CD4-positive, alpha-beta memory T cell (primary cell): ENCODE results near the gene TULP1. TPM values are rescaled to one million over a fixed set of nuclear protein-coding genes. Genes with fewer than 3 reads are reported as not detected.
A peak's percentile ranks its signal among the peaks of the same experiment; 100 is the strongest.

ENCODE experiments used
- CTCF ChIA-PET: fragments of 350-600 bp; sonication (Branson Sonifier 250); formaldehyde crosslinking; loops from one replicate; lab custom pipeline; 2021; ENCODE audit warnings: inconsistent platforms; ENCODE audit not compliant: partially characterized antibody; lab: Charles Lee
- POLR2A ChIA-PET: fragments of 350-600 bp; sonication (Branson Sonifier 250); formaldehyde crosslinking; loops from one replicate; lab custom pipeline; 2021; ENCODE audit not compliant: partially characterized antibody; lab: Charles Lee
- DNase-seq, 5 donors: peaks; one replicate each; pipeline versions ENCODE4 v3.0.0 to v3.0.0-alpha.2; 2020 to 2022; ENCODE audit warnings: mixed read lengths in 1 of 5
- H3K27ac ChIP-seq: one replicate; pipeline ENCODE4 v1.7.0; 2013; ENCODE audit warnings: low read depth, low read length
- H3K27me3 ChIP-seq: 2 replicates; pipeline ENCODE4 v1.7.0; 2013; ENCODE audit warnings: mild to moderate bottlenecking, low read length, moderate library complexity; ENCODE audit not compliant: insufficient read depth
- H3K36me3 ChIP-seq: 2 replicates; pipeline ENCODE4 v1.7.0; 2013; ENCODE audit warnings: mild to moderate bottlenecking, low read length, moderate library complexity; ENCODE audit not compliant: insufficient read depth
- H3K4me1 ChIP-seq: 2 replicates; pipeline ENCODE4 v1.7.0; 2013; ENCODE audit warnings: mild to moderate bottlenecking, low read length, moderate library complexity; ENCODE audit not compliant: insufficient read depth
- H3K4me3 ChIP-seq, 2 donors: one replicate each; pipeline ENCODE4 v1.7.0; 2013; ENCODE audit warnings: low read length in 2 of 2, mild to moderate bottlenecking in 1 of 2
- H3K9me3 ChIP-seq, 2 donors: one replicate each; pipeline ENCODE4 v1.7.0; 2013; ENCODE audit warnings: low read length in 2 of 2, control low read depth in 1 of 2; ENCODE audit not compliant: control insufficient read depth in 1 of 2
- H3K27ac Mint-ChIP-seq, 7 donors: one replicate each; pipeline ENCODE4 v1.8.0; 2020 to 2021; ENCODE audit warnings: mixed read lengths in 7 of 7, mild to moderate bottlenecking in 6 of 7, inconsistent platforms in 3 of 7, moderate library complexity in 3 of 7
- H3K27me3 Mint-ChIP-seq, 2 donors: one replicate each; pipeline ENCODE4 v1.8.0; 2020 to 2021; ENCODE audit warnings: mixed read lengths in 2 of 2
- H3K36me3 Mint-ChIP-seq, 2 donors: one replicate each; pipeline ENCODE4 v1.8.0; 2020 to 2021; ENCODE audit warnings: mixed read lengths in 2 of 2, inconsistent platforms in 1 of 2, mild to moderate bottlenecking in 1 of 2
- H3K4me1 Mint-ChIP-seq, 4 donors: one replicate each; pipeline ENCODE4 v1.8.0; 2020 to 2021; ENCODE audit warnings: mixed read lengths in 4 of 4, mild to moderate bottlenecking in 1 of 4
- H3K4me3 Mint-ChIP-seq, 8 donors: one replicate each; pipeline ENCODE4 v1.8.0; 2020 to 2021; ENCODE audit warnings: mixed read lengths in 8 of 8, mild to moderate bottlenecking in 7 of 8, moderate library complexity in 6 of 8, inconsistent platforms in 3 of 8
- H3K9me3 Mint-ChIP-seq, 8 donors: one replicate each; pipeline ENCODE4 v1.8.0; 2020 to 2021; ENCODE audit warnings: mixed read lengths in 8 of 8, mild to moderate bottlenecking in 5 of 8, inconsistent platforms in 3 of 8, moderate library complexity in 1 of 8
- intact Hi-C: fragments of 100-400 bp; cut with micrococcal nuclease; formaldehyde crosslinking; loops from one replicate; pipeline ENCODE4 v1.15.1; 2023
- polyA plus RNA-seq, 2 donors: library from polyadenylated mRNA; unstranded; fragments of 300-500 nt; fragmentation: Illumina TruSeq; gene quantifications; one replicate each; pipeline ENCODE4 v1.2.3, GENCODE V29; 2021
- total RNA-seq, 2 experiments: library from RNA; stranded (reverse); gene quantifications; one replicate each; pipeline ENCODE4 v1.2.3, GENCODE V29; 2021

Gene TULP1
- total and polyA plus RNA-seq, 4 experiments from 2014 or later, result not detected

- Histone ChIP-seq H3K27me3 (no peaks in the 10 kb centered on the region), H3K4me1 (no peaks in the 10 kb centered on the region), H3K4me3 (no peak overlapping the region), H3K9me3 (no peaks in the 10 kb centered on the region), H3K36me3 (no peaks in the 10 kb centered on the region), H3K27ac (no peak overlapping the region)
- Mint-ChIP-seq H3K27ac (peak overlapping the region in 2 of 7 donors; percentile 1 to 51), H3K36me3 (peaks cover under 1 to 2% of the 10 kb centered on the region in 2 donors), H3K9me3 (no peaks in the 10 kb centered on the region), H3K4me1 (no peaks in the 10 kb centered on the region), H3K27me3 (peaks cover 0 to 1% of the 10 kb centered on the region in 2 donors), H3K4me3 (no peak overlapping the region)
- peak in 1 of 5 donors; percentile 19 for DNase-seq
- POLR2A ChIA-PET, result interaction anchor here (1.9 kb wide), 1 partner anchor 10 kb away, joined by 5 read pairs; no protein-coding TSS in a partner anchor
- intact Hi-C loops, result no loop called here
- CTCF ChIA-PET, result interaction anchor here (1.0 kb wide), 1 partner anchor 10 kb away, joined by 4 read pairs; the partner anchor contains the start of gene RPL10A
These were observed 34.4 kb downstream of the TULP1 start for GRCh38 chr6:35478259-35478658.

- ChIA-PET CTCF (interaction anchor here (1.0 kb wide), 1 partner anchor 10 kb away, joined by 4 read pairs; the partner anchor contains the start of gene RPL10A), POLR2A (no interaction called here)
These were observed 35.0 kb downstream of the TULP1 start for GRCh38 chr6:35477551-35478179.

GRCh38 chr6:35477028-35477427 lies 35.7 kb downstream of the TULP1 start:
- CTCF ChIA-PET, result interaction anchor here (1.0 kb wide), 1 partner anchor 9 kb away, joined by 4 read pairs; the partner anchor contains the start of gene RPL10A

More at GRCh38 chr6:35477551-35478179, 35.0 kb downstream of the TULP1 start:
- no peak for DNase-seq
- Mint-ChIP-seq H3K27ac (peak overlapping the region in 2 of 7 donors; percentile 44 to 65), H3K4me1 (no peaks in the 10 kb centered on the region), H3K27me3 (peaks cover 0 to 1% of the 10 kb centered on the region in 2 donors), H3K4me3 (no peak overlapping the region), H3K36me3 (peaks cover 2 to 5% of the 10 kb centered on the region in 2 donors), H3K9me3 (no peaks in the 10 kb centered on the region)
- Histone ChIP-seq H3K27ac (no peak overlapping the region), H3K4me1 (no peaks in the 10 kb centered on the region), H3K27me3 (no peaks in the 10 kb centered on the region), H3K36me3 (no peaks in the 10 kb centered on the region), H3K9me3 (no peaks in the 10 kb centered on the region), H3K4me3 (no peak overlapping the region)
- intact Hi-C loops, result no loop called here

GRCh38 chr6:35476004-35476403 lies 36.7 kb downstream of the TULP1 start:
- no peak overlapping the region for H3K27ac ChIP-seq
- POLR2A ChIA-PET, result no interaction called here
- CTCF ChIA-PET, result no interaction called here
- H3K36me3 ChIP-seq, result peaks cover 2% of the 10 kb centered on the region
- H3K36me3 Mint-ChIP-seq, result peaks cover 13 to 16% of the 10 kb centered on the region in 2 donors
- no peak overlapping the region for H3K4me3 ChIP-seq
- H3K9me3 Mint-ChIP-seq, result no peaks in the 10 kb centered on the region
- H3K4me3 Mint-ChIP-seq, result no peak overlapping the region
- peaks cover 14% of the 10 kb centered on the region for H3K4me1 ChIP-seq
- intact Hi-C loops, result no loop called here
- no peaks in the 10 kb centered on the region for H3K27me3 ChIP-seq
- H3K9me3 ChIP-seq, result no peaks in the 10 kb centered on the region
- peak in 1 of 5 donors; percentile 10 for DNase-seq
- H3K4me1 Mint-ChIP-seq, result peaks cover 8 to 16% (median 11%) of the 10 kb centered on the region in 4 donors
- H3K27me3 Mint-ChIP-seq, result peaks cover 0 to 1% of the 10 kb centered on the region in 2 donors
- peak overlapping the region in 2 of 7 donors; percentile 35 to 46 for H3K27ac Mint-ChIP-seq

More at GRCh38 chr6:35477028-35477427, 35.7 kb downstream of the TULP1 start:
- intact Hi-C loops, result no loop called here
- Mint-ChIP-seq H3K4me1 (peaks cover 4 to 5% (median 5%) of the 10 kb centered on the region in 4 donors), H3K9me3 (no peaks in the 10 kb centered on the region), H3K27ac (peak overlapping the region in 2 of 7 donors; percentile 12 to 13), H3K27me3 (peaks cover 0 to 1% of the 10 kb centered on the region in 2 donors), H3K4me3 (no peak overlapping the region), H3K36me3 (peaks cover 7 to 10% of the 10 kb centered on the region in 2 donors)
- peaks cover 3% of the 10 kb centered on the region for H3K4me1 ChIP-seq
- peak in 1 of 5 donors; percentile 4 for DNase-seq
- H3K27me3 ChIP-seq, result no peaks in the 10 kb centered on the region
- no peaks in the 10 kb centered on the region for H3K36me3 ChIP-seq
- H3K4me3 ChIP-seq, result no peak overlapping the region
- no peaks in the 10 kb centered on the region for H3K9me3 ChIP-seq
- no peak overlapping the region for H3K27ac ChIP-seq
- POLR2A ChIA-PET, result no interaction called here

GRCh38 chr6:35475573-35475972 lies 37.1 kb downstream of the TULP1 start:
- ChIA-PET POLR2A (no interaction called here), CTCF (no interaction called here)
- no peak overlapping the region for H3K4me3 ChIP-seq
- H3K36me3 ChIP-seq, result peaks cover 6% of the 10 kb centered on the region
- intact Hi-C loops, result no loop called here
- H3K36me3 Mint-ChIP-seq, result peaks cover 16 to 20% of the 10 kb centered on the region in 2 donors
- H3K4me1 Mint-ChIP-seq, result peaks cover 12 to 20% (median 15%) of the 10 kb centered on the region in 4 donors
- H3K9me3 ChIP-seq, result no peaks in the 10 kb centered on the region
- no peak overlapping the region for H3K4me3 Mint-ChIP-seq
- H3K4me1 ChIP-seq, result peaks cover 18% of the 10 kb centered on the region
- H3K27ac ChIP-seq, result no peak overlapping the region
- no peaks in the 10 kb centered on the region for H3K27me3 ChIP-seq
- H3K27ac Mint-ChIP-seq, result peak overlapping the region in 2 of 7 donors; percentile 27 to 46
- peaks cover 0 to 1% of the 10 kb centered on the region in 2 donors for H3K27me3 Mint-ChIP-seq
- peak in 1 of 5 donors; percentile 24 for DNase-seq
- no peaks in the 10 kb centered on the region for H3K9me3 Mint-ChIP-seq

GRCh38 chr6:35474942-35475570 lies 37.6 kb downstream of the TULP1 start:
- H3K9me3 Mint-ChIP-seq, result no peaks in the 10 kb centered on the region
- H3K4me1 Mint-ChIP-seq, result peaks cover 16 to 25% (median 21%) of the 10 kb centered on the region in 4 donors
- peak overlapping the region in 2 of 7 donors; percentile 10 to 60 for H3K27ac Mint-ChIP-seq
- no peak overlapping the region for H3K4me3 ChIP-seq
- H3K27me3 ChIP-seq, result no peaks in the 10 kb centered on the region
- H3K4me3 Mint-ChIP-seq, result no peak overlapping the region
- ChIA-PET POLR2A (interaction anchor here (1.0 kb wide), 1 partner anchor 83 kb away, joined by 3 read pairs; no protein-coding TSS in a partner anchor), CTCF (no interaction called here)
- H3K36me3 ChIP-seq, result peaks cover 11% of the 10 kb centered on the region
- peak in 1 of 5 donors; percentile 30 for DNase-seq
- intact Hi-C loops, result no loop called here
- H3K9me3 ChIP-seq, result no peaks in the 10 kb centered on the region
- peaks cover 21 to 26% of the 10 kb centered on the region in 2 donors for H3K36me3 Mint-ChIP-seq
- peaks cover 0 to 1% of the 10 kb centered on the region in 2 donors for H3K27me3 Mint-ChIP-seq
- H3K27ac ChIP-seq, result no peak overlapping the region
- peaks cover 23% of the 10 kb centered on the region for H3K4me1 ChIP-seq
